Spleen (tissue), 11 donors: ENCODE measurements around the gene HSP90B1. TPM values are rescaled to one million over a fixed set of nuclear protein-coding genes. Genes with fewer than 3 reads are reported as not detected.

Experiments used
- DNase-seq: peaks from one replicate; pipeline ENCODE4 v3.0.0-alpha.2; 2020
- H3K27ac ChIP-seq, 8 donors: fragments of 200-600 bp; sonication (generic) in 7 of 8; 1 replicate in 4 of 8; 2 replicates in 4 of 8; pipeline versions ENCODE4 v1.5.0 to v1.8.0; 2016 to 2021; ENCODE audit warnings: inconsistent platforms in 4 of 8, mild to moderate bottlenecking in 4 of 8, moderate library complexity in 1 of 8
- H3K27me3 ChIP-seq, 7 donors: fragments of 200-600 bp; sonication (generic) in 6 of 7; replicated peaks in 1 of 7; 1 replicate in 4 of 7; 2 replicates in 3 of 7; pipeline versions ENCODE4 v1.5.0 to v1.8.0; 2016 to 2021; ENCODE audit warnings: inconsistent platforms in 3 of 7, mild to moderate bottlenecking in 1 of 7
- H3K36me3 ChIP-seq, 6 donors: fragments of 200-600 bp; sonication (generic) in 5 of 6; 1 replicate in 4 of 6; 2 replicates in 2 of 6; pipeline versions ENCODE4 v1.5.0 to v1.8.0; 2016 to 2021; ENCODE audit warnings: inconsistent platforms in 2 of 6
- H3K4me1 ChIP-seq, 6 donors: fragments of 200-600 bp; sonication (generic) in 5 of 6; 1 replicate in 3 of 6; 2 replicates in 3 of 6; pipeline versions ENCODE4 v1.5.0 to v1.8.0; 2016 to 2021; ENCODE audit warnings: inconsistent platforms in 3 of 6
- H3K4me3 ChIP-seq, 8 donors: fragments of 200-600 bp; sonication (generic) in 7 of 8; 1 replicate in 4 of 8; 2 replicates in 4 of 8; pipeline versions ENCODE4 v1.5.0 to v1.8.0; 2016 to 2021; ENCODE audit warnings: inconsistent platforms in 4 of 8, mild to moderate bottlenecking in 4 of 8, moderate library complexity in 2 of 8
- H3K9me3 ChIP-seq, 8 donors: fragments of 200-600 bp; sonication (generic) in 7 of 8; 1 replicate in 4 of 8; 2 replicates in 4 of 8; pipeline versions ENCODE4 v1.5.0 to v1.8.0; 2016 to 2021; ENCODE audit warnings: inconsistent platforms in 4 of 8
- CTCF ChIP-seq, 11 experiments: fragments of 200-600 bp in 7 of 11; fragments of 450-650 bp in 4 of 11; sonication (generic) in 4 of 11; IDR thresholded peaks in 8 of 11; conservative IDR thresholded peaks in 3 of 11; 1 replicate in 7 of 11; 2 replicates in 4 of 11; pipeline versions ENCODE4 v1.4.0 to v1.8.0; 2016 to 2021; ENCODE audit warnings: antibody characterized with exemption in 11 of 11, inconsistent platforms in 4 of 11, mild to moderate bottlenecking in 1 of 11
- POLR2A ChIP-seq, 3 donors: fragments of 450-650 bp; IDR thresholded peaks; one replicate each; pipeline ENCODE4 v1.5.1; 2017; ENCODE audit warnings: antibody characterized with exemption in 3 of 3, mild to moderate bottlenecking in 1 of 3
- POLR2AphosphoS5 ChIP-seq, 3 donors: sonication (generic); formaldehyde crosslinking; IDR thresholded peaks; one replicate each; pipeline ENCODE4 v1.5.1; 2017; ENCODE audit warnings: antibody characterized with exemption in 3 of 3
- WGBS, 5 donors: extraction: QIAGEN DNeasy Blood & Tissue Kit in 3 of 5; methylation state at CpG; one replicate each; pipeline versions ENCODE4 v1.1.5 to v1.1.7; 2013 to 2018; 5-methylcytosine and 5-hydroxymethylcytosine counted together
- intact Hi-C: fragments of 100-400 bp; cut with DNase I; formaldehyde crosslinking; loops from one replicate; pipeline ENCODE4 v1.15.0; 2023; ENCODE audit warnings: low total_unique reads
- polyA plus RNA-seq, 3 donors: library from polyadenylated mRNA; stranded (reverse); fragments of 200-250 nt; gene quantifications; one replicate each; pipeline ENCODE4 v1.2.1, GENCODE V29; 2013
- total RNA-seq, 7 donors: library from RNA; depleted of rRNA in 3 of 7; stranded (reverse); fragments of >200 nt in 3 of 7; fragmentation: NEBNext Ultra II Directional in 4 of 7; extraction: Animal tissue kit (Norgen Biotek cat#: 25700) in 4 of 7; gene quantifications; one replicate each; pipeline versions ENCODE4 v1.1.0 to v1.2.1, GENCODE V29; 2016 to 2021
- donor health status: healthy with polysubstance abuse.
- donor health status: DM: no; HTN: no; CAD: no; lungs with moderate emphysema.
- donor health status: DM: no; HTN: no; CAD: no.
- donor health status: Bipolar disorder and iron deficiency.
- donor health status: healthy.
- donor health status: DM: no; HTN: no; CAD: no.
- donor health status: DM: yes; HTN: yes; CAD: no.

Gene HSP90B1
- total and polyA plus RNA-seq, 10 donors: 230 to 895 (median 517) TPM

- no peaks in the 10 kb centered on the region for H3K9me3 ChIP-seq
- intact Hi-C loops: no loop called here
- TF ChIP-seq POLR2AphosphoS5 (IDR thresholded peaks at IDR 0.05) (no peak), CTCF (IDR thresholded peaks at IDR 0.05 in 8 of 11, conservative IDR thresholded peaks at IDR 0.05 in 3 of 11) (no peak), POLR2A (IDR thresholded peaks at IDR 0.05) (no peak)
- no peak overlapping the region for H3K27ac ChIP-seq
- WGBS, 5 donors: 92 to 96% (median 95%) methylated on average over 5 of the region's 5 CpGs
- no peak for DNase-seq
- no peaks in the 10 kb centered on the region for H3K4me1 ChIP-seq
- H3K4me3 ChIP-seq: no peak overlapping the region
- H3K27me3 ChIP-seq: peaks cover 0 to 26% (median 0%) of the 10 kb centered on the region in 7 donors
- H3K36me3 ChIP-seq: no peaks in the 10 kb centered on the region
Observed at GRCh38 chr12:103996595-103996994, 66.4 kb downstream of the HSP90B1 start.

DNA sequence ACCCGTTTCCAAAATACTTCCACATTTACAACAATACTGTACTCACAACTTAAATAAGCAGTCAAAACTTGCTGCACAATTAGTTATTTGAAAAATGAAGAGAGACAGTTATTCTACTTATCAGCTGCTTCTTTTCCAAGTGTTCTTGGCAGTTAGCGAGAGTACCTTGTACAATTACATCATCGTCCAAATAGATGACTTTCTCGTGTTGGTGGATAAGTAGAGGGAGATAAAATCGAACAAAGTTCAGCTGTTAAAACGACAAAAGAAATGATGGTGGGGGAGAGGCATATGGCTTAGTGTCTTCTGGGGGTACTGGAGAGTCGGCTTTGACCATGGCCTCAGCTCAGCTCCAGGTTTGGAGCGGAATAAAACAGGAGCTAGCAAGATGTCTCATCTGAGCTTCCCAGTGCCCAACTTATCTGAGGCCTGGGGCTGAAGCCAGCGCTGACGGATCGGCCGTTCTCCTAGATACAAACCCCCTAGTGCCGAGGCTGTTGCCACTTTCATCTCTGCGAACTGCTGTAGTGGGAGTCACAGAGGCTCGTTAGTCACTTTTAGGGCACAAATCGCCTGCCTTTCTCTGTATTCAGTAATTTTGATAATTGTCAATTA lies 67.2 kb downstream of the HSP90B1 start:
- Histone ChIP-seq H3K4me1 (no peaks in the 10 kb centered on the region), H3K4me3 (no peak overlapping the region), H3K27ac (no peak overlapping the region), H3K9me3 (no peaks in the 10 kb centered on the region), H3K36me3 (no peaks in the 10 kb centered on the region), H3K27me3 (peaks cover 0 to 33% (median 0%) of the 10 kb centered on the region in 7 donors)
- intact Hi-C loops: no loop called here
- WGBS, 5 donors: 86 to 89% (median 87%) methylated on average over 16 of the region's 16 CpGs
- DNase-seq: no peak
- TF ChIP-seq CTCF (IDR thresholded peaks at IDR 0.05 in 8 of 11, conservative IDR thresholded peaks at IDR 0.05 in 3 of 11) (no peak), POLR2AphosphoS5 (IDR thresholded peaks at IDR 0.05) (no peak), POLR2A (IDR thresholded peaks at IDR 0.05) (no peak)

Other genes starting within 250 kb of the HSP90B1 start
- 1 to 10 TPM; 2.8 to 8.0 (median 3.2) TPM for gene NT5DC3, start 89.2 kb upstream of the HSP90B1 start, total RNA-seq
- 1 to 10 TPM in 1 of 3 donors, under 1 TPM in 2; 0.56 to 1.2 (median 0.86) TPM for gene NT5DC3, start 89.2 kb upstream of the HSP90B1 start, polyA plus RNA-seq
- 10 to 100 TPM; 21.3 to 38.2 (median 25.2) TPM for gene TDG, start 35.5 kb downstream of the HSP90B1 start, total RNA-seq
- 10 to 100 TPM; 11.0 to 15.4 (median 11.8) TPM for gene TDG, start 35.5 kb downstream of the HSP90B1 start, polyA plus RNA-seq
- under 1 TPM in 4 of 7 donors, not detected in 3; 0.20 to 0.79 (median 0.50) TPM for gene GLT8D2, start 119.8 kb downstream of the HSP90B1 start, total RNA-seq
- 1 to 10 TPM in 2 of 3 donors, under 1 TPM in 1; 0.67 to 1.2 (median 1.1) TPM for gene GLT8D2, start 119.8 kb downstream of the HSP90B1 start, polyA plus RNA-seq
- 10 to 100 TPM; 14.1 to 18.6 (median 17.9) TPM for gene HCFC2, start 134.1 kb downstream of the HSP90B1 start, total RNA-seq
- gene HCFC2, start 134.1 kb downstream of the HSP90B1 start, polyA plus RNA-seq: 1 to 10 TPM; 4.3 to 7.5 (median 5.9) TPM
- 10 to 100 TPM; 21.1 to 26.8 (median 23.9) TPM for gene NFYB, start 207.8 kb downstream of the HSP90B1 start, total RNA-seq
- gene NFYB, start 207.8 kb downstream of the HSP90B1 start, polyA plus RNA-seq: 10 to 100 TPM; 26.0 to 28.3 (median 28.2) TPM